Osteoblast (primary cell): Measurements from ENCODE around the gene GASK1A. TPM values are rescaled to one million over a fixed set of nuclear protein-coding genes. Genes with fewer than 3 reads are reported as not detected.

Experiments
- DNase-seq: peaks from one replicate; pipeline ENCODE4 v3.0.0; 2011; ENCODE audit warnings: low spot score, mixed read lengths; ENCODE audit not compliant: insufficient read length; ENCODE audit errors: missing footprints
- H2AFZ ChIP-seq: 2 replicates; pipeline ENCODE4 v1.6.0; 2011; ENCODE audit warnings: mild to moderate bottlenecking, low read length
- H3K27ac ChIP-seq: 2 replicates; pipeline ENCODE4 v1.5.1; 2011; ENCODE audit warnings: mild to moderate bottlenecking, low read depth, low read length, moderate library complexity
- H3K27me3 ChIP-seq: 2 replicates; pipeline ENCODE4 v1.6.0; 2012; ENCODE audit warnings: mild to moderate bottlenecking, control low read depth, inconsistent platforms, low read length, moderate library complexity; ENCODE audit not compliant: insufficient read depth
- H3K36me3 ChIP-seq: 2 replicates; pipeline ENCODE4 v1.5.1; 2011; ENCODE audit warnings: mild to moderate bottlenecking, low read length, control low read depth, moderate library complexity; ENCODE audit not compliant: insufficient read depth
- H3K4me1 ChIP-seq: 2 replicates; pipeline ENCODE4 v1.5.1; 2011; ENCODE audit warnings: mild to moderate bottlenecking, low read length, control low read depth, moderate library complexity; ENCODE audit not compliant: insufficient read depth
- H3K4me2 ChIP-seq: 2 replicates; pipeline ENCODE4 v1.6.0; 2011; ENCODE audit warnings: mild to moderate bottlenecking, low read length; ENCODE audit not compliant: insufficient read depth
- H3K4me3 ChIP-seq: fragments of 200-600 bp; sonication (generic); 3 replicates; pipeline ENCODE4 v1.5.1; 2012; ENCODE audit warnings: mild to moderate bottlenecking, low read length, inconsistent platforms; ENCODE audit not compliant: insufficient read depth
- H3K79me2 ChIP-seq: 2 replicates; pipeline ENCODE4 v1.6.0; 2012; ENCODE audit warnings: mild to moderate bottlenecking, low read length, control low read depth, inconsistent platforms; ENCODE audit not compliant: insufficient read depth
- H3K9me3 ChIP-seq: 2 replicates; pipeline ENCODE4 v1.5.1; 2011; ENCODE audit warnings: low read depth, low read length, control low read depth
- H4K20me1 ChIP-seq: 2 replicates; pipeline ENCODE4 v1.6.0; 2012; ENCODE audit warnings: mild to moderate bottlenecking, low read length, control low read depth; ENCODE audit not compliant: insufficient read depth
- total RNA-seq: library from RNA; depleted of rRNA; stranded (reverse); fragments of >200 nt; gene quantifications from 2 replicates; pipeline ENCODE4 v1.2.3, GENCODE V29; 2012
- TF ChIP-seq, protein P1 (sequence below): IDR thresholded peaks from 2 replicates; pipeline ENCODE4 v1.5.1; 2011; ENCODE audit warnings: mild to moderate bottlenecking, low read depth, low read length, moderate library complexity; ENCODE audit errors: extremely low read depth

Gene GASK1A
- total RNA-seq, 1 donor, result 0.72 TPM

- H4K20me1 ChIP-seq, result no peaks in the 10 kb centered on the region
- H3K4me3 ChIP-seq, result no peak overlapping the region
- no peaks in the 10 kb centered on the region for H3K9me3 ChIP-seq
- no peak overlapping the region for H3K4me2 ChIP-seq
- H3K36me3 ChIP-seq, result no peaks in the 10 kb centered on the region
- TF ChIP-seq, protein P1, sequence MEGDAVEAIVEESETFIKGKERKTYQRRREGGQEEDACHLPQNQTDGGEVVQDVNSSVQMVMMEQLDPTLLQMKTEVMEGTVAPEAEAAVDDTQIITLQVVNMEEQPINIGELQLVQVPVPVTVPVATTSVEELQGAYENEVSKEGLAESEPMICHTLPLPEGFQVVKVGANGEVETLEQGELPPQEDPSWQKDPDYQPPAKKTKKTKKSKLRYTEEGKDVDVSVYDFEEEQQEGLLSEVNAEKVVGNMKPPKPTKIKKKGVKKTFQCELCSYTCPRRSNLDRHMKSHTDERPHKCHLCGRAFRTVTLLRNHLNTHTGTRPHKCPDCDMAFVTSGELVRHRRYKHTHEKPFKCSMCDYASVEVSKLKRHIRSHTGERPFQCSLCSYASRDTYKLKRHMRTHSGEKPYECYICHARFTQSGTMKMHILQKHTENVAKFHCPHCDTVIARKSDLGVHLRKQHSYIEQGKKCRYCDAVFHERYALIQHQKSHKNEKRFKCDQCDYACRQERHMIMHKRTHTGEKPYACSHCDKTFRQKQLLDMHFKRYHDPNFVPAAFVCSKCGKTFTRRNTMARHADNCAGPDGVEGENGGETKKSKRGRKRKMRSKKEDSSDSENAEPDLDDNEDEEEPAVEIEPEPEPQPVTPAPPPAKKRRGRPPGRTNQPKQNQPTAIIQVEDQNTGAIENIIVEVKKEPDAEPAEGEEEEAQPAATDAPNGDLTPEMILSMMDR, result no peak
- no peaks in the 10 kb centered on the region for H3K4me1 ChIP-seq
- H2AFZ ChIP-seq, result no peak overlapping the region
- H3K27ac ChIP-seq, result no peak overlapping the region
- no peaks in the 10 kb centered on the region for H3K79me2 ChIP-seq
- DNase-seq, result no peak
- H3K27me3 ChIP-seq, result peaks cover 3% of the 10 kb centered on the region
Observed at GRCh38 chr3:43032646-43033628, 53.8 kb downstream of the GASK1A start.

- no peak overlapping the region for H3K4me3 ChIP-seq
- H3K36me3 ChIP-seq, result no peaks in the 10 kb centered on the region
- peaks cover 6% of the 10 kb centered on the region for H3K27me3 ChIP-seq
- H3K9me3 ChIP-seq, result no peaks in the 10 kb centered on the region
- no peaks in the 10 kb centered on the region for H3K4me1 ChIP-seq
- no peak for DNase-seq
- H2AFZ ChIP-seq, result no peak overlapping the region
- no peak overlapping the region for H3K4me2 ChIP-seq
- H4K20me1 ChIP-seq, result no peaks in the 10 kb centered on the region
- H3K27ac ChIP-seq, result no peak overlapping the region
- TF ChIP-seq, protein P1, result no peak
- H3K79me2 ChIP-seq, result no peaks in the 10 kb centered on the region
Observed at GRCh38 chr3:43034200-43034599, 55.1 kb downstream of the GASK1A start.

DNA sequence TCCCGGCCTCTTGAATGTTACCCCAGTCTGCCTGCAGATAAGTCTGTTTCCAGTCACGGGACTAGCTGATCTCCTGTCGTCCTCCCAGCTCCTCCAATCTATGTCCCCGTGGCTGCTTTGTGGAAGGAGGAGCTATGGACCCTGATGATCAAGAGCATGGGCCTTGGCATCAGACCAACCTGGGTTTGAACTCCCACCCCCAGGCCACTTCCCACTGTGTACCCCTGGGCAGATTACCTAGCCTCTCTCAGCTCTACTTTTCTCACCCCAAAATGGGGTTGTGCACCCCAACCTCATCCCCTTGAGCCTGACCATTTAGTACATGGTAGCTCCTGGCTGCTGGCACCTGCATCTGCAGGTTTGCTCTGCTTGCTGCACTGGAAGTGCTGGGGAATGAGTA, 55.8 kb downstream of the GASK1A start:
- no peak overlapping the region for H3K27ac ChIP-seq
- TF ChIP-seq, protein P1, result no peak
- H3K4me2 ChIP-seq, result no peak overlapping the region
- no peaks in the 10 kb centered on the region for H3K9me3 ChIP-seq
- H2AFZ ChIP-seq, result no peak overlapping the region
- H3K4me3 ChIP-seq, result no peak overlapping the region
- no peaks in the 10 kb centered on the region for H3K36me3 ChIP-seq
- no peaks in the 10 kb centered on the region for H4K20me1 ChIP-seq
- peaks cover 6% of the 10 kb centered on the region for H3K27me3 ChIP-seq
- DNase-seq, result no peak
- no peaks in the 10 kb centered on the region for H3K4me1 ChIP-seq
- H3K79me2 ChIP-seq, result no peaks in the 10 kb centered on the region

DNA sequence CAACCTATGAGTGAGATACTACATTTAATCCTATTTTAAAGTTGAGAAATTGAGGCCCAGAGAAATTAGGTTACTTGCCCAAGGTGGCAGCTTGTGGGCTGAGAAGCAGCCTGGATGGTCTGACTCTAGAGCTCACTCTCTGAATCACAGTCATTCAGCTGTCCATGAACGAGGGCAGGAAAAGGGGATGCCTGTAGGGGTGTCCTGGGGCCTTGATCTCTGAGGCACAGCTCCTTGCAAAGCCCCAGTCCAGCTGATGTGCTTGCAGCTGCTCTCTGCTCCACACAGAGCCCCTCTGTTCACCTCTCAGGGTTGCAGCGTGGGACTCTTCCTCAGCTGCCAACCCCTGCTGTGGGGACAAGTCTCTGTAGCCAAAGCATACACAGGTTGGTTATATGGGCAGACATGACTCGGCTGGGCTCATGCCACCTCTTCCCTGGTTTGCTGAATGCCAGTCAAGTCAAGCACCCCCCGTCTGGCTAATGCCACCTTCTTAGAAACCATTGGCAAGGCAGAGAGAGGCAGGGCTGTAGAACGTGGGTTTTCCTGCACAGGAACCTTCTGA, 56.8 kb downstream of the GASK1A start:
- H2AFZ ChIP-seq, result no peak overlapping the region
- H3K36me3 ChIP-seq, result no peaks in the 10 kb centered on the region
- TF ChIP-seq, protein P1, result no peak
- H3K4me2 ChIP-seq, result no peak overlapping the region
- H3K4me1 ChIP-seq, result no peaks in the 10 kb centered on the region
- DNase-seq, result no peak
- no peaks in the 10 kb centered on the region for H3K79me2 ChIP-seq
- H3K27me3 ChIP-seq, result peaks cover 6% of the 10 kb centered on the region
- no peaks in the 10 kb centered on the region for H4K20me1 ChIP-seq
- H3K9me3 ChIP-seq, result no peaks in the 10 kb centered on the region
- no peak overlapping the region for H3K4me3 ChIP-seq
- H3K27ac ChIP-seq, result no peak overlapping the region
